GM18867 (cell line): Measurements from ENCODE around the gene PSMD13.

Source experiments
- ATAC-seq: cut with Tn5 transposase; IDR thresholded peaks from one replicate; pipeline ENCODE4 v1.9.1; 2021; ENCODE audit warnings: mild to moderate bottlenecking, moderate library complexity; ENCODE audit not compliant: unreplicated experiment

Gene PSMD13

DNA sequence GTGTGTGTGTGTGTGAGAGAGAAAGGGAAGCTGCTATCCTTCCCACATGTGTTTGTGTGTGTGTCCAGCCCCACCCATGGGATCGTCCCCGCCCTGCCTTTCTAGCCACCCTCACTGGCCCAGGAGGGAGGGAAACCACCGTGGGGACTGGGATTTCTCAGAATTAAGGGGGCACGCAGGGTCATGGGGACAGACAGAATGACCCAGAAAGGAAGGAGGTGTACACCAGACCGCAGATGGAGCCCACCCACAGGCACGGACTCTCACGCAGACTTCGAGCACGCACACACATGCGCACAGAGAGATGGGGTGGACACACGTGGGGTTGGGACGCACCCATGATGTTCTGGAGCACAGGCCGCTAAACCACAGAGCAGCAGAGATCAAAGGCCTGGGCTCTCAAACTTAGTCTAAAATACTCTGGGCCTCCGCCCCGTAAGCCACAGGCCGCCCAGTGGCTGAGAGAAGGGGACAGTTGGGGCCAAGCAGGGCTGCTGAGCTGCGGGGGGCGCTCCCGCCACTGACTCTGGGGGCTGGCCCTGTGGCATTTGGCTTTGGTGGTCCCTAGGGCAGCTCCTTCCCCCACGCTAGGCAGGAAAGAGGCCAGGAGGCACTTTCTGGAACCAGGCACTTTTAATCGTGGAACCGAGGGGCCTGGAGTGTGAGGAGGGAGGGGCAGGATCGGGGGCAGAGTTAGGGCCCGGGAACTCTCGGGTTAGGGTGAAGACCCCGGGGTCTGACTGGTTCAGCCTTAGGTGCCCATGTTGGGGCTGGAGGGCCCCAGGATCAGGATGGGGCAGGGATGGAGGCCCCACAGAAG, 61.0 kb downstream of the PSMD13 start:
- no peak for ATAC-seq

DNA sequence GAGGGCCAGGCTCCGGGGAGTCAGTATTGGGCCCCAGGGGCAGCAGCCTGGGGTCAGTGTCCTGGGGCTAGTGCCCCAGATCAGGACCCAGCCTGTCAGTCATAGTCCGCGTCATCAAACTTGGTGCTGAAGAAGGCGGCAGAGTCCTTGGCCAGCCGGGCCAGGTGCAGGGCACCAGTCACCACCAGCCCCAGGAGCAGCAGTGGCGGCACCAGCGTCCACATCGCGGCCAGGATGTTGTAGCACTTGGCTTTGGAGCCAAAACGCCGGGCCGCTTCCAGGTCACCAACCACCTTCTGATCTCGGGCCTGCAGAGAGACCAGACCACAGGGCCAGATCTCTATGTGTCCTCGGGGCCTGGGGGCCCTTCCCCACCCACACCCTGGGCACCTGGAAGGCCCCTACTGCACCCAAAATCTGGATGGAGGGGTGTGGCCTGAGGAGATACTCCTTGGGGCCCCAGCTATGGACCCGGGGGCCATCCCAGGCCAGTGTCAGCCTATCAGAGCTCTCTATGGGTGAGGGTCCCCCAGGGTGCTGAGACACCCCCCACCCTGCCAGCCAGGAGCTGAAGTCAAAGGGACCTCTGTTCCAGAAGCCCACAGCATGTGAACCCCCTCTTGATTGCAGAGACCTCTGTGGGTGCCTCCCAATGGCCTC, 61.8 kb downstream of the PSMD13 start:
- no peak for ATAC-seq

DNA sequence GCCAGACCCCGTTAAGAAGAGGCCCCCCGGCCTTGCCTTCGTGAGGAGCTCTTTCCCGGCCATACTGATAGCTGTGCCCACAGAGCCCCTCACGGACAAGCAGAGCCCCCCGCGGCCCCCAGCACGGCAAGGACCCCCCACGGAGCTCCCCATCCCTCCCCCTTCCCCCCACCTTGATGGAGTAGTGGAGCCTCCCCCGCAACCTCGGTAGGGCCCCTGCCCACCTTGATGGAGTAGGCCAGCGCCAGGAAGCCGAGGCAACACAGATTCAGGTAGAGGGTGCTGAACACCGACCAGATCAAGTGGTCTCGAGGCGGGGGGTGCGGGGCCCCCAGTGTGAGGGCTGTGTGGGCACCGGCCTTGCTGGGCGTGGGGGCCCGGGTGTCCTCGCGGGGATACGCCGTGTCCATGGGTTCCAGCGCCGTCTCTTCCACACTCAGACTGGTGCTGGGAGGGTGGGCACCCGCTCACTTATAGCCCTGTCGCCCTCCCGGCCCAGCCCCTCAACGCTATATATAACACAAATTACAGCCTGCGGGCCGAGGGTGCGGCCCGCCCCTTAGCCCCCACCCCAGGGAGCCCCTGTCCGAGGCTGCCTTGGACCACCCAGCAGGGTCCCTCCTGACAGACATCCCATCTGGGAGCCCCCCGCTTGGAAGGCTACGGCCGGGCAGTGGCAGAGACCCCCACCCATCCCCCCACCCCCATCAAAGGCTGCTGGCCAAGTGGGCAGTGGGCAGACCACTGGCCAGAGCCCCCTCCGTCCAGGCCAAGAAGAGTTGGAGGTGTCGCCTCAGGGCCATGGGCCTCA, 62.5 kb downstream of the PSMD13 start, which contains the start of gene IFITM5:
Gene IFITM5, minus strand, starts transcription at position 446 of the 811 bp plus-strand sequence. Its CDS starts 36 bp downstream, at position 410.
- ATAC-seq, result no peak

DNA sequence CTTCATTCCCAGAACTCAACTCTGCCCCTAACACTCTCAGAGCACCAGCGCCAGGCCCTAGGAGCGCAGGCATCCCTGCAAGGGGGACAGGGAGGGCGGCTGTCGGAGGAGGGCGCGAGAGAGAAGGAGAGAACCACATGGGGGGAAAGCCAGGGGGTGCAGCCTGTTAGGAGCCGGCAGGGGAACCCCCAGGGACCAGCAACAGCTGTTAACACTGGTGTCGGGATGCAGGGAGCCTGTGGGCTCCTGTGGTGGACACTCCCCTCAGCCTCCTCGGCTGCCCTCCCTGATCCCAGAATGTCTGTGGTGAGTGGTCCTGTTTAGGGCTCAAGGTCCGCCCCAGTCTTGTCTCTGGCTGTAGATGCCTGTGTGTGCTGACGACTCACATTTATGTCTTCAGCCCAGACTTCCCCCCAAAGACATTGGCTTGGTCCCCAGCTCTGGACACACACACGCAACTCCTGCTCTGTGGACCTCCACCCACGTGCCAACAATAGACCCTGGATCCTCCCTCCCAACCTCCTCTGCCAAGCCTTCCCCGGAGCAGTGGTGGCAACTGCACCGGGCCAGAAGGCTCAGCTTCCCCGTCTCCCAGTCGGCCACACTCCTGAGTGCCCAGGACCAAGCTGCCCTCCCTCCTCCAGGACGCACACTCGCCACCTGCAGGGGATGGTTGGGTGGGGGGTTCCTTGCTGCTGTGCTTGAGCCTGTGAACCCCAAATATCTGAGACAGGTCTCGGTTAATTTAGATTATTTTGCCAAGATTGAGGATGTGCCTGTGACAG, 63.4 kb downstream of the PSMD13 start:
- ATAC-seq, result no peak
